ENCODE results near the gene LRSAM1.

DNA sequence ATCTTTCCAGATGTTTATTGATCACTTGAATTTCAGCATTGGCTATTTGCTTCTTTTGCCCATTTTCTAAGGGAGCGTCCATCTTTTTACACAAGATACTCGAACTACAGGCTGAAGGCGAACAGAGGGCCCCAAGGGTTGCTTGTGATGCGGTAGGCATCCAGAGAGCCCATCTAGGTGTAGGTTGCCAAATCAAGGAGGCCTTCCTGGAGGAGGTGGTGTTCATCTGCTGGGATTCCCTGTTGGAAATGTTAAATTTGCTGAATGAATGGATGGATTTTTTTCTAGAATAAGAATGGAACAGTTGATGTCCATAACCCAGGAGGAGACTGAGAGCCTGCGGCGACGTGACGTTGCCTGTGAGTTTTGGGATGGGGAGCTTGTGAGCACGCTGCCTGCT is 31.4 kb downstream of the LRSAM1 start:
- no peak for TF ChIP-seq CTCF (IDR thresholded peaks at IDR 0.05)
- no peak for TF ChIP-seq POLR2A (IDR thresholded peaks at IDR 0.05)

All from adrenal gland (tissue), 5 donors.